GM19023 (cell line): Measurements from ENCODE around the gene PLCXD1.
"Not testable (repeated sequence)": the region's sequence is repeated elsewhere in the genome, so short reads cannot be mapped to it uniquely, and the experiment has no call there.

Experiments used
- ATAC-seq: cut with Tn5 transposase; IDR thresholded peaks from one replicate; pipeline ENCODE4 v1.9.1; 2021; ENCODE audit warnings: mild to moderate bottlenecking, moderate library complexity; ENCODE audit not compliant: unreplicated experiment

The PLCXD1 gene

DNA sequence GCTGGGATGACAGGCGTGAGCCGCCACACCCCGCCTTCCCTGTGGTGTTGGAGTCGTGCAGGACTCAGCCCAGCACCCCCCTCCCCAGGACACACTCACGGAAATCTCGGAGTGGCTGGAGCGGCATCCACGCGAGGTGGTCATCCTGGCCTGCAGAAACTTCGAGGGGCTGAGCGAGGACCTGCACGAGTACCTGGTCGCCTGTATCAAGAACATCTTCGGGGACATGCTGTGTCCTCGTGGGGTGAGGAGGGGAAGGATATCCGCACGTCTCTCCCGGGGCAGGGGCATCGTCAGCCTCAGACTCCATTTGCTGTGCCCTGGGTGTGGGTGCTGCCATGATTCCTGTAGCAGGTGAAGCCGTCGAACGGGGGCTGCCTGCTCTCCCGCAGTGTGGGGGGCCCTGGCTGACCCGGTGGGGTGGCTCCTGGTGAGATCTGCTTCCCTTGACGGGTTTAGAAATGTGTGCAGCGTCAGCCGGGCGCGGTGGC is 10.3 kb downstream of the PLCXD1 start:
- ATAC-seq = no peak

DNA sequence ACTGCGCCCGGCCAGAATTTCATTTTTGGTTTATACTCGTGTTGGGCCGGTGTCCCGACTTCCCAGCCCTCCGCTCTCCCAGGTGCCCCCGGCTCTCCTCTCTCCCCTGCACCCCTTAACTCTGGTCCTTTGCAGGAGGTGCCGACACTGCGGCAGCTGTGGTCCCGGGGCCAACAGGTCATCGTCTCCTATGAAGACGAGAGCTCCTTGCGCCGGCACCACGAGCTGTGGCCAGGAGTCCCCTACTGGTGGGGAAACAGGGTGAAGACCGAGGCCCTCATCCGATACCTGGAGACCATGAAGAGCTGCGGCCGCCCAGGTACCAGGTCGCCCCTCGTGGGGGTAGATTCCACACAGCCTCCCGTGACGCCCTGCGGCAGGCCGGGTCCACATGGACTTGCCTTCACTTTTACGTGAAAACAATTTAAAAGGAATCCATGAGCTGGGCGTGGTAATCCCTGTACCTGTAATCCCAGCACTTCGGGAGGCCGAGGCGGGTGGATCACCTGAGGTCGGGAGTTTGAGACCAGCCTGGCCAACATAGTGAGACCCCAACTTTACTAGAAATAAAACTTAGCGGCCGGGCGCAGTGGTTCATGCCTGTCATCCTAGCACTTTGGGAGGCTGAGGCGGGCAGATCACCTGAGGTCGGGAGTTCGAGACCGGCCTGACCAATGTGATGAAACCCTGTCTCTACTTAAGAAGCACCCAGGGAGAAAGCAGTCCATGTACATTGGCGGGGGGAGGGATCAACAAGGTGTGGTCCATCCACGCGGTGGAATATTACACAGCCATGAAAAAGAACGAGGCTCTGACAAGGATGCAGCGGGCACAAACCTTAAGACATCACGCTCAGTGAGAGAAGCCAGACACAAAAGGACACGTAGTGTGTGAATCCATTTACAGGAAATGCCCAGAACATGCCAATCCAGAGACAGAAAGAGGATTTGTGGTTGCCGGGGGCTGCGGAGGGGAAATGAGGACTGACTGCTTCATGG is 12.0 kb downstream of the PLCXD1 start:
- no peak for ATAC-seq

DNA sequence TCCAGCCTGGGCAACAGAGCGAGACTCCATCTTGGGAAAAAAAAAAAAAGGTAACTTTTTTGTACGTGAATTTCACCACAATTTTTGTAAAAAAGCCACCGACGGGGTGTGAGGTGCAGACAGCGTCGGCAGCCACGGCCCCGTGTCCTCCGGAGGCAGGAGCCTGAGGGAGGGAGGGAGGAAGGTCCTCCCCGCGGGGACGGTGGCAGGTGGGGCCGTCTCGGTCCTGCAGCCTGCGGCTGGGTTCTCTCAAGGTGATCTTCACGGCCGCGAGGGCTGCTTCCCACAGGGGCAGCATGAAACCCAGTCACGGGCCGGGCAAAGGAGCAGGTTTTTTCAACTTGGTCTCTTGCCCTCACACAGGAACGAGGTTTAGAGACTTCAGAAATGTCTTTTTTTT is 14.0 kb downstream of the PLCXD1 start:
- ATAC-seq = no peak

DNA sequence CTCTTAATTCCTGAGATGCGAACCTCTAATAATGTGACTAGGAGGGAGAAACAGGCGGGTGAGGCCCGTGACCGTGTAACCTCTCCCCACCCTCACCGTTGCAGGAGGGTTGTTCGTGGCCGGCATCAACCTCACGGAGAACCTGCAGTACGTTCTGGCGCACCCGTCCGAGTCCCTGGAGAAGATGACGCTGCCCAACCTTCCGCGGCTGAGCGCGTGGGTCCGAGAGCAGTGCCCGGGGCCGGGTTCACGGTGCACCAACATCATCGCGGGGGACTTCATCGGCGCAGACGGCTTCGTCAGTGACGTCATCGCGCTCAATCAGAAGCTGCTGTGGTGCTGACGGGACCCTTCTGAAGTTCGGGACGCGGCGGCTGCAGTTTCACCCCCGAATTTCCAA is 17.8 kb downstream of the PLCXD1 start:
- ATAC-seq = no peak

DNA sequence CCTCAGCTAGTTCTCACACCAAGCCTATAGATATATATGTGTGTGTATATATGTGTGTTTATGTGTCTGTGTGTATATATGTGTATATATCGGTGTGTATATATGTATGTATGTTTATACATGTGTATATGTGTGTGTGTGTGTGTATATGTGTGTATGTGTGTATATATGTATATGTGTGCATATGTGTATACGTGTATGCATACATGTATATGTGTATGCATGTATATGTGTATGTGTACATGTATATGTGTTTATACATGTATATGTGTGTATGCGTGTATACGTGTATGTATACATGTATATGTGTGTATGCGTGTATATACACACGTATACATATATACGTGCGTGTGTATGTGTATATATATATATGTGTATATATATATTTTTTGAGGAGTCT is 19.2 kb downstream of the PLCXD1 start:
- ATAC-seq = no peak

DNA sequence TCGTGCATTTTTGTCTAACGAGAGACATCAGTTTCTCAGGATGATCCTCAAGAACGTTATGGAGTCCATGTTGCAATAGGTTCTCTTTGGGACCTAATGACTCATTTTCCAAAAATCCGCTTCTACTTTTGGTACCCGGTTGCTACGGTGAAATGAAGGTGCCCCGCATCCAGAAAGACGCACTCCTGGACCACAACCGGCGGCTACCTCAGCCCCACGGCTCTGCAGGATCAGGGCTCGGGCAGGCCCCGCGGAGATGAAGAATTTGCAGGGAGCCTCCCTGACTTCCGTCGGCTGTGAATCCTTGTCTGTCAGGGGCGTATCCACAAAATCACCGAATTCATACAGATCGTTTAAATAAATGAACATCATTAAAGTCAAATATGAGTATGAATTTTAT is 21.8 kb downstream of the PLCXD1 start:
- ATAC-seq = no peak

DNA sequence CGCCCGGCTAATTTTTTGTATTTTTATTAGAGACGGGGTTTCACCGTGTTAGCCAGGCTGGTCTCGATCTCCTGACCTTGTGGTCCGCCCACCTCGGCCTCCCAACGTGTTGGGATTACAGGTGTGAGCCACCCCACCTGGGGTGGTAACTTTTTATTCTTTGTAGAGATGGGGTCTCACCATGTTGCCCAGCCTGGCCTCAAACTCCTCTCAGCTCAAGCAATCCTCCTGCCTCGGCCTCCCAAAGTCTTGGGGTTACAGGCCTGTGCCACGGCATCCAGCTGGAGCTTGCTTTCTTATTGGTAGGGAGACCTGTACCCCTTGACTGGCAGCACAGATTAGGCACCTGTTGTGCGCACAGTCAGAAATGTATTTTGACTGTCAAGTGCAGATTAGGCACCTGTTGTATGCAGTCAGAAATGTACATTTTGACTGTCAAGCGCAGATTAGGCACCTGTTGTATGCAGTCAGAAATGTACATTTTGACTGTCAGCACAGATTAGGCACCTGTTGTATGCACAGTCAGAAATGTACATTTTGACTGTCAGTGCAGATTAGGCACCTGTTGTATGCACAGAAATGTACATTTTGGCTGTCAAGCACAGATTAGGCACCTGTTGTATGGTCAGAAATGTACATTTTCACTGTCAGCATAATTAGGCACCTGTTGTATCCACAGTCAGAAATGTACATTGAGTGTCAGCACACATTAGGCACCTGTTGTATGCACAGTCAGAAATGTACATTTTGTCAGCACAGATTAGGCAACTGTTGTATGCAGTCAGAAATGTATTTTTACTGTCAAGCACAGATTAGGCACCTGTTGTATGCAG is 24.8 kb downstream of the PLCXD1 start:
- ATAC-seq = not testable (repeated sequence)

GRCh38 chrX:306614-307251 is 25.6 kb downstream of the PLCXD1 start:
- ATAC-seq = not testable (repeated sequence)

- no peak for ATAC-seq
These were observed 26.3 kb downstream of the PLCXD1 start for GRCh38 chrX:307261-308111.

DNA sequence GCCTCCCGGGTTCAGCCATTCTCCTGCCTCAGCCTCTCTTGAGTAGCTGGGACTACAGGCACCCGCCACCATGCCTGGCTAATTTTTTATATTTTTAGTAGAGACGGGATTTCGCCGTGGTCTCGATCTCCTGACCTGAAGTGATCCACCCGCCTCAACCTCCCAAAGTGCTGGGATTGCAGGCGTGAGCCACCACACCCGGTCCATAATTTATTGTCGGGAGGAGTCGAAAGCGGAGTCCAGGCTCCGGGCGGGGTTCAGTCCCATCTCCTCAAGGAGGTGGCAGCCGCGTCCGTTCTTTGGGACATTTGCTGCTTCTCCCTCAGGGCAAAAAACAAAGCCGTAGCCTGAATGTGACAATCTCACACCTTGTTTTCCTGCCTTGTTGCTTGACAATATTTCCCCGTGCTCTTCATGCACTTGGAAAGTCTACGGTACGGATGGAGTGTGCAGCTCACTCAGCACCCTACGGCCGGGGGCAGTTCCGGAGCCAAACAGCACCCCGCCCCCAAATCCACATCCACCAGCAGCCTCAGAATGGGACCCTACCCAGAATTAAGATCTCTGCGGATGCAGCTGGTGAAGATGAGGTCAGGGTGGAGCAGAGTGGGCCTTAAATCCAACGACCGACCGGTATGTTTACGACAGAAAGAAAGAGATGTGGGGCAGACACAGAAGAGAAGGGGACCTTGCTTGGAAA is 27.8 kb downstream of the PLCXD1 start:
- ATAC-seq = no peak

- no peak for ATAC-seq
These were observed 29.5 kb downstream of the PLCXD1 start for GRCh38 chrX:310621-311155.

DNA sequence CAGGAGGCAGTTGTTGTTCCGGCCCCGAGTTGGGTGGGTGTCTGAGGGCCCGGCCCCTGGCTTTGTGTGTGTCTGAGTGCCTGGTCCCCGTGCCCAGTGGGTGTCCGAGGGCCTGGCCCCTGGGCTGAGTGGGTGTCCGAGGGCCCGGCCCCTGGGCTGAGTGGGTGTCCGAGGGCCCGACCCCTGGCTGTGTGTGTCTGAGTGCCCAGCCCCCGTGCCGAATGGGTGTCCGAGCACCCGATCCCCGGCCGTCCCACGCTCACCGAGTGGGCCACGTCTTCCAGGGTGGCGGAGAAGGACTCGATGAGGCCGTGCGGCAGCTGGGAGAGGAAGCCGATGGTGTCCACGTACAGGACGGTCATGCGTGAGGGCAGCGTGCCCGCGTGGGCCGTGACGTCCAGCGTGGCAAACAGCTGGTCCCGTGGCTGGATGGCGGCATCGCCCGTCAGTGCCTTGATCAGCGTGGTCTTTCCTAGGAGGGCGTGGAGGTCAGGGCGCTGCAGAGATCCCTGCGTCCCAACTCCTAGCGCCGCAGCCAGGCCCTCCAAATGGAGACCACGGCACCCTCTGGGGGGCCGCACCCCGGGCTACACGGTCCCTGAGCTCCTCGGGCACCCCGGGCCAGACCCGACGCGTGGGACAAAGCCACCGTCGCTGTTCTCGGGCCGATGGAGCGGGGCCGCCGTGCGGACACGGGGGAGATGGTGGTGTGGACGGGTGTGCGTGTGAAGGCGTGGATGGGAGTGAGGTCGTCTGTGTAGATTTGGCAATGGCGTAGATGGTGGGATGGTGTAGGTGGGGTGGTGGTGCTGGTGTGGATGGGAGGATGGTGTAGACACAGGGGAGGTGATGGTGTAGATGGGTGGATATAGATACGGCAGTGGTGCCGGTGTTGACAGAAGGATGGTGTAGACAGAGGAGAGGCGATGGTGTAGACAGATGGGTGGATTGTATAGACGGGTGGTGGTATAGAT is 30.3 kb downstream of the PLCXD1 start:
- ATAC-seq = no peak

DNA sequence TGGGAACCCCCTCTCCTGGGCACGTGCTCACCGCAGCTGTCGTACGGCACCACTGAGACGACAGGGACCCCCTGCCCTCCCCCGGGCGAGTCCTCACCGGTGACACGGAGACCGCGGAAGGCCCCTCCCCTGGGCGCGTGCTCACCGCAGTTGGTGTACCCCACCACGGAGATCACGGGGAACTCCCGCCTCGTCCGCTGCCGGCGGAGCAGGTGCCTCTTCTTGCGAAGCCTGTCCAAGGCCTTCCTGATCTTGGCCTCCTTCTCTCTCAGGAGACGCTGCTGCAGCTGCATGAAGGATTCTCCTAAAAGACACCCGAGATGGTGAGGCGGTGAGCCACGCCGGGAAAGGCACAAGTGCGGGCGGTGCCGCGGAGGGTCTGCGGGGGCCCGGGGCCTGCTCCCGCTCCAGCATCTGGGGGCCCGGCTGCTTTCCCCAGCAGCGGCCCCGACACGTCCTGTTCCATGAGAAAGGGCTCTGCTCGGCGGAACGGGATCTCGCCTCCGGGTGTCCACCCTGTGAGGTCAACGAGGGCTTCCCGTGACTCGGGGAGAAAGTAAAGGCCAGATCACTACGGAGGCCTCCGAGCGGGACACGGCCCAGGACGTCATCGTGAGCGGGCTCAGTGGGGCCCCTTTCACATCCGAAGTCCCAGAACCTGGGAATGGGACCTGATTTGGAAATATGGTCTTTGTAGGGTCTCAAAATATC is 31.6 kb downstream of the PLCXD1 start:
- no peak for ATAC-seq

- no peak for ATAC-seq
These were observed 32.4 kb downstream of the PLCXD1 start for GRCh38 chrX:313546-313945.

GRCh38 chrX:314049-314448 is 32.9 kb downstream of the PLCXD1 start:
- ATAC-seq = no peak

GRCh38 chrX:314781-315595 is 33.8 kb downstream of the PLCXD1 start:
- ATAC-seq = no peak
